Measurements from ENCODE around the gene ADCY5.

ADCY5 gene

GRCh38 chr3:123236902-123237301, 212.0 kb downstream of the ADCY5 start:
- FAIRE-seq: no peak
